ENCODE results near the gene GRK1. TPM values are rescaled to one million over a fixed set of nuclear protein-coding genes. Genes with fewer than 3 reads are reported as not detected.

GRK1 gene
- total and polyA plus RNA-seq, 2 experiments from 2014 or later = not detected

DNA sequence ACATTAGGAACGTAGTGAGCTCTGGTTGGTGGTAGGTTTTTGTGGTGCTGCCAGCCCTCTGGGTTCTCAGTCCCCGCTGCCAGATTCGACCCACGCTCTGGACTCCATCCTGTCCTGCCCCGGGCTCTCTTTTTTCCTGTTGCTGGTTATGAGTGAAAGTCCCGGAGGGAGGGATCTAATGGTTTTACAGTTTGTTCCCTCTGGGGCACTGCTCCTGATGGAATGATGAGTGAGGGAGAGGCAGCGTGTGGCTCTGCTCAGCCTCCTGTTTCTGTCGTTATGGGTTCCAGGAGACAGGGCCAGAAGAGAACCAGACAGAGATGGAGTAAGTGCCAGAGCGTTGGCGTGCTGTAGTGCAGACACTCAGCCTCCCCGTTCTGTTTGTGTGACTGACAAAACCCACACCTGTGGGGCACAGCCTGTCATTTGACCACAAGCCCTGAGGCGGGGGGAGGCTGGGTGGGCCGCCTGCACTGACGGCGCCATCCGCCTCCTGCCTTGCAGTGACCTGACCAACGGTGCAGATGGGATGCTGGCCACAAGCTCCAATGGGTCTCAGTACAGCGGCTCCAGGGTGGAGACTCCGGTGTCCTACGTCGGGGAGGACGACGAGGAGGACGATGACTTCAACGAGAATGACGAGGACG, 27.3 kb upstream of the GRK1 start:
- H3K79me2 ChIP-seq (replicated peaks; ENCODE audit: insufficient read depth) = no peaks in the 10 kb centered on the region
- Mint-ChIP-seq H3K9me3 (peaks cover 27% of the 10 kb centered on the region; the same call in 2 of the 3 replicates), H3K27ac (no peak overlapping the region), H3K4me1 (no peaks in the 10 kb centered on the region), H3K27me3 (ENCODE audit: insufficient read depth, low read depth, poor library complexity) (no peaks in the 10 kb centered on the region), H3K36me3 (ENCODE audit: low read depth) (peaks cover 85% of the 10 kb centered on the region), H3K4me3 (no peak overlapping the region)
- H3K27me3 ChIP-seq (ENCODE audit: insufficient read depth) = no peaks in the 10 kb centered on the region
- H3K9me2 ChIP-seq (ENCODE audit: insufficient read depth) = no peaks in the 10 kb centered on the region
- DNase-seq (ENCODE audit: low spot score) (no peak), ATAC-seq (no peak)
- no peak overlapping the region for H2AFZ ChIP-seq
- no peak overlapping the region for H3K4me2 ChIP-seq
- H3K4me1 ChIP-seq (ENCODE audit: insufficient read depth) = no peaks in the 10 kb centered on the region
- H4K20me1 ChIP-seq (replicated peaks; ENCODE audit: insufficient read depth) = peaks cover 3% of the 10 kb centered on the region
- no peak for TF ChIP-seq EZH2phosphoT487 (IDR thresholded peaks at IDR 0.05; ENCODE audit: unreplicated experiment)
- TF ChIP-seq EZH2 (IDR thresholded peaks at IDR 0.05; ENCODE audit: low read depth, unreplicated experiment) = no peak
- no peak for TF ChIP-seq CREB1 (CRISPR knock-in tag; IDR thresholded peaks at IDR 0.05; ENCODE audit: low read depth)
- TF ChIP-seq NANOG (IDR thresholded peaks at IDR 0.05; ENCODE audit: borderline replicate concordance) = no peak
- no peak for TF ChIP-seq POLR2AphosphoS5 (IDR thresholded peaks at IDR 0.05; ENCODE audit: low read depth)
- TF ChIP-seq, protein P1, sequence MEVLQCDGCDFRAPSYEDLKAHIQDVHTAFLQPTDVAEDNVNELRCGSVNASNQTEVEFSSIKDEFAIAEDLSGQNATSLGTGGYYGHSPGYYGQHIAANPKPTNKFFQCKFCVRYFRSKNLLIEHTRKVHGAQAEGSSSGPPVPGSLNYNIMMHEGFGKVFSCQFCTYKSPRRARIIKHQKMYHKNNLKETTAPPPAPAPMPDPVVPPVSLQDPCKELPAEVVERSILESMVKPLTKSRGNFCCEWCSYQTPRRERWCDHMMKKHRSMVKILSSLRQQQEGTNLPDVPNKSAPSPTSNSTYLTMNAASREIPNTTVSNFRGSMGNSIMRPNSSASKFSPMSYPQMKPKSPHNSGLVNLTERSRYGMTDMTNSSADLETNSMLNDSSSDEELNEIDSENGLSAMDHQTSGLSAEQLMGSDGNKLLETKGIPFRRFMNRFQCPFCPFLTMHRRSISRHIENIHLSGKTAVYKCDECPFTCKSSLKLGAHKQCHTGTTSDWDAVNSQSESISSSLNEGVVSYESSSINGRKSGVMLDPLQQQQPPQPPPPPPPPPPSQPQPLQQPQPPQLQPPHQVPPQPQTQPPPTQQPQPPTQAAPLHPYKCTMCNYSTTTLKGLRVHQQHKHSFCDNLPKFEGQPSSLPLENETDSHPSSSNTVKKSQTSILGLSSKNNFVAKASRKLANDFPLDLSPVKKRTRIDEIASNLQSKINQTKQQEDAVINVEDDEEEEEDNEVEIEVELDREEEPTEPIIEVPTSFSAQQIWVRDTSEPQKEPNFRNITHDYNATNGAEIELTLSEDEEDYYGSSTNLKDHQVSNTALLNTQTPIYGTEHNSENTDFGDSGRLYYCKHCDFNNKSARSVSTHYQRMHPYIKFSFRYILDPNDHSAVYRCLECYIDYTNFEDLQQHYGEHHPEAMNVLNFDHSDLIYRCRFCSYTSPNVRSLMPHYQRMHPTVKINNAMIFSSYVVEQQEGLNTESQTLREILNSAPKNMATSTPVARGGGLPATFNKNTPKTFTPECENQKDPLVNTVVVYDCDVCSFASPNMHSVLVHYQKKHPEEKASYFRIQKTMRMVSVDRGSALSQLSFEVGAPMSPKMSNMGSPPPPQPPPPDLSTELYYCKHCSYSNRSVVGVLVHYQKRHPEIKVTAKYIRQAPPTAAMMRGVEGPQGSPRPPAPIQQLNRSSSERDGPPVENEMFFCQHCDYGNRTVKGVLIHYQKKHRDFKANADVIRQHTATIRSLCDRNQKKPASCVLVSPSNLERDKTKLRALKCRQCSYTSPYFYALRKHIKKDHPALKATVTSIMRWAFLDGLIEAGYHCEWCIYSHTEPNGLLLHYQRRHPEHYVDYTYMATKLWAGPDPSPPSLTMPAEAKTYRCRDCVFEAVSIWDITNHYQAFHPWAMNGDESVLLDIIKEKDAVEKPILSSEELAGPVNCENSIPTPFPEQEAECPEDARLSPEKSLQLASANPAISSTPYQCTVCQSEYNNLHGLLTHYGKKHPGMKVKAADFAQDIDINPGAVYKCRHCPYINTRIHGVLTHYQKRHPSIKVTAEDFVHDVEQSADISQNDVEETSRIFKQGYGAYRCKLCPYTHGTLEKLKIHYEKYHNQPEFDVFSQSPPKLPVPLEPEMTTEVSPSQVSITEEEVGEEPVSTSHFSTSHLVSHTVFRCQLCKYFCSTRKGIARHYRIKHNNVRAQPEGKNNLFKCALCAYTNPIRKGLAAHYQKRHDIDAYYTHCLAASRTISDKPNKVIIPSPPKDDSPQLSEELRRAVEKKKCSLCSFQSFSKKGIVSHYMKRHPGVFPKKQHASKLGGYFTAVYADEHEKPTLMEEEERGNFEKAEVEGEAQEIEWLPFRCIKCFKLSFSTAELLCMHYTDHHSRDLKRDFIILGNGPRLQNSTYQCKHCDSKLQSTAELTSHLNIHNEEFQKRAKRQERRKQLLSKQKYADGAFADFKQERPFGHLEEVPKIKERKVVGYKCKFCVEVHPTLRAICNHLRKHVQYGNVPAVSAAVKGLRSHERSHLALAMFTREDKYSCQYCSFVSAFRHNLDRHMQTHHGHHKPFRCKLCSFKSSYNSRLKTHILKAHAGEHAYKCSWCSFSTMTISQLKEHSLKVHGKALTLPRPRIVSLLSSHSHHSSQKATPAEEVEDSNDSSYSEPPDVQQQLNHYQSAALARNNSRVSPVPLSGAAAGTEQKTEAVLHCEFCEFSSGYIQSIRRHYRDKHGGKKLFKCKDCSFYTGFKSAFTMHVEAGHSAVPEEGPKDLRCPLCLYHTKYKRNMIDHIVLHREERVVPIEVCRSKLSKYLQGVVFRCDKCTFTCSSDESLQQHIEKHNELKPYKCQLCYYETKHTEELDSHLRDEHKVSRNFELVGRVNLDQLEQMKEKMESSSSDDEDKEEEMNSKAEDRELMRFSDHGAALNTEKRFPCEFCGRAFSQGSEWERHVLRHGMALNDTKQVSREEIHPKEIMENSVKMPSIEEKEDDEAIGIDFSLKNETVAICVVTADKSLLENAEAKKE (CRISPR knock-in tag; IDR thresholded peaks at IDR 0.05) = no peak
- TF ChIP-seq, protein P2, sequence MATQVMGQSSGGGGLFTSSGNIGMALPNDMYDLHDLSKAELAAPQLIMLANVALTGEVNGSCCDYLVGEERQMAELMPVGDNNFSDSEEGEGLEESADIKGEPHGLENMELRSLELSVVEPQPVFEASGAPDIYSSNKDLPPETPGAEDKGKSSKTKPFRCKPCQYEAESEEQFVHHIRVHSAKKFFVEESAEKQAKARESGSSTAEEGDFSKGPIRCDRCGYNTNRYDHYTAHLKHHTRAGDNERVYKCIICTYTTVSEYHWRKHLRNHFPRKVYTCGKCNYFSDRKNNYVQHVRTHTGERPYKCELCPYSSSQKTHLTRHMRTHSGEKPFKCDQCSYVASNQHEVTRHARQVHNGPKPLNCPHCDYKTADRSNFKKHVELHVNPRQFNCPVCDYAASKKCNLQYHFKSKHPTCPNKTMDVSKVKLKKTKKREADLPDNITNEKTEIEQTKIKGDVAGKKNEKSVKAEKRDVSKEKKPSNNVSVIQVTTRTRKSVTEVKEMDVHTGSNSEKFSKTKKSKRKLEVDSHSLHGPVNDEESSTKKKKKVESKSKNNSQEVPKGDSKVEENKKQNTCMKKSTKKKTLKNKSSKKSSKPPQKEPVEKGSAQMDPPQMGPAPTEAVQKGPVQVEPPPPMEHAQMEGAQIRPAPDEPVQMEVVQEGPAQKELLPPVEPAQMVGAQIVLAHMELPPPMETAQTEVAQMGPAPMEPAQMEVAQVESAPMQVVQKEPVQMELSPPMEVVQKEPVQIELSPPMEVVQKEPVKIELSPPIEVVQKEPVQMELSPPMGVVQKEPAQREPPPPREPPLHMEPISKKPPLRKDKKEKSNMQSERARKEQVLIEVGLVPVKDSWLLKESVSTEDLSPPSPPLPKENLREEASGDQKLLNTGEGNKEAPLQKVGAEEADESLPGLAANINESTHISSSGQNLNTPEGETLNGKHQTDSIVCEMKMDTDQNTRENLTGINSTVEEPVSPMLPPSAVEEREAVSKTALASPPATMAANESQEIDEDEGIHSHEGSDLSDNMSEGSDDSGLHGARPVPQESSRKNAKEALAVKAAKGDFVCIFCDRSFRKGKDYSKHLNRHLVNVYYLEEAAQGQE (IDR thresholded peaks at IDR 0.05; ENCODE audit: unreplicated experiment) = no peak
- no peak for TF ChIP-seq ZNF331 (CRISPR knock-in tag; IDR thresholded peaks at IDR 0.05; ENCODE audit: low read depth)
- TF ChIP-seq, protein P3, sequence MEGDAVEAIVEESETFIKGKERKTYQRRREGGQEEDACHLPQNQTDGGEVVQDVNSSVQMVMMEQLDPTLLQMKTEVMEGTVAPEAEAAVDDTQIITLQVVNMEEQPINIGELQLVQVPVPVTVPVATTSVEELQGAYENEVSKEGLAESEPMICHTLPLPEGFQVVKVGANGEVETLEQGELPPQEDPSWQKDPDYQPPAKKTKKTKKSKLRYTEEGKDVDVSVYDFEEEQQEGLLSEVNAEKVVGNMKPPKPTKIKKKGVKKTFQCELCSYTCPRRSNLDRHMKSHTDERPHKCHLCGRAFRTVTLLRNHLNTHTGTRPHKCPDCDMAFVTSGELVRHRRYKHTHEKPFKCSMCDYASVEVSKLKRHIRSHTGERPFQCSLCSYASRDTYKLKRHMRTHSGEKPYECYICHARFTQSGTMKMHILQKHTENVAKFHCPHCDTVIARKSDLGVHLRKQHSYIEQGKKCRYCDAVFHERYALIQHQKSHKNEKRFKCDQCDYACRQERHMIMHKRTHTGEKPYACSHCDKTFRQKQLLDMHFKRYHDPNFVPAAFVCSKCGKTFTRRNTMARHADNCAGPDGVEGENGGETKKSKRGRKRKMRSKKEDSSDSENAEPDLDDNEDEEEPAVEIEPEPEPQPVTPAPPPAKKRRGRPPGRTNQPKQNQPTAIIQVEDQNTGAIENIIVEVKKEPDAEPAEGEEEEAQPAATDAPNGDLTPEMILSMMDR (conservative IDR thresholded peaks at IDR 0.05; ENCODE audit: low read depth in 2 of 2) = no peak
- TF ChIP-seq, protein P4, sequence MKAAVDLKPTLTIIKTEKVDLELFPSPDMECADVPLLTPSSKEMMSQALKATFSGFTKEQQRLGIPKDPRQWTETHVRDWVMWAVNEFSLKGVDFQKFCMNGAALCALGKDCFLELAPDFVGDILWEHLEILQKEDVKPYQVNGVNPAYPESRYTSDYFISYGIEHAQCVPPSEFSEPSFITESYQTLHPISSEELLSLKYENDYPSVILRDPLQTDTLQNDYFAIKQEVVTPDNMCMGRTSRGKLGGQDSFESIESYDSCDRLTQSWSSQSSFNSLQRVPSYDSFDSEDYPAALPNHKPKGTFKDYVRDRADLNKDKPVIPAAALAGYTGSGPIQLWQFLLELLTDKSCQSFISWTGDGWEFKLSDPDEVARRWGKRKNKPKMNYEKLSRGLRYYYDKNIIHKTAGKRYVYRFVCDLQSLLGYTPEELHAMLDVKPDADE (IDR thresholded peaks at IDR 0.05) = no peak
- TF ChIP-seq STAT1 (IDR thresholded peaks at IDR 0.05; ENCODE audit: unreplicated experiment) = no peak
- TF ChIP-seq JUNB (IDR thresholded peaks at IDR 0.05; ENCODE audit: unreplicated experiment) = no peak
- TF ChIP-seq ZNF114 (CRISPR knock-in tag; IDR thresholded peaks at IDR 0.05) = no peak
- H3K27ac ChIP-seq (ENCODE audit: low read depth) = no peak overlapping the region
- H3K36me3 ChIP-seq (ENCODE audit: insufficient read depth) = peaks cover 20% of the 10 kb centered on the region
- no peaks in the 10 kb centered on the region for H3F3A ChIP-seq (replicated peaks; ENCODE audit: low read depth)
- H3K4me3 ChIP-seq = no peak overlapping the region

Measured in GM23338 (cell line).